Activated T-helper 1 cell treated with anti-CD3 and anti-CD28 coated beads, Interleukin-2, amount 50 U/mL, for 16 hours (primary cell): ENCODE measurements around the gene SH3PXD2A.
A peak's percentile ranks its signal among the peaks of the same experiment; 100 is the strongest.
"Not testable (repeated sequence)": the region's sequence is repeated elsewhere in the genome, so short reads cannot be mapped to it uniquely, and the experiment has no call there.

ENCODE experiments used
- DNase-seq, 2 donors: peaks; one replicate each; pipeline ENCODE4 v3.0.0-alpha.2; 2020; ENCODE audit warnings: low read depth in 1 of 2, low spot score in 1 of 2

Gene SH3PXD2A

GRCh38 chr10:103813312-103813711 lies 42.1 kb downstream of the SH3PXD2A start:
- not testable (repeated sequence) for DNase-seq

GRCh38 chr10:103812432-103812831 lies 42.9 kb downstream of the SH3PXD2A start:
- DNase-seq: no peak

DNA sequence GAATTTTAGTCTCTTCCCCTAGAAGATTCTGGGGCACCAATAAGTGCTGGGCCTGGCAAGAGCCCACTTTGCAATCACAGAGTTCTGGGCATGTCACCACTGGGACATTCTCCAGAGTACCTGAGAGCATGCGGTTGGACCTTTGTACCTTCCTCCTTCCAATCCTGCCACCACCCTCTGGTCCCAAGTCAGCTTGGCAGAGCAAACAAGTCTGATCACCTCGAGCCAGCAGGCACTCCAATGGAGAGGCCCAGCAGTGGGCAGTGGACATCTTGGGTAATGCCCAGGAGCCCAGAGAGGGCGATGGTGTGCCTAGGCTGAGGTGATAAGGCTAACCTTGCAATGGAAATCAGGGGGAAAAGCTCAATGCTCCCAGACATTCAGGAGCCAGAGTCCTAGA lies 43.4 kb downstream of the SH3PXD2A start:
- DNase-seq: no peak

GRCh38 chr10:103811463-103811862 lies 43.9 kb downstream of the SH3PXD2A start:
- DNase-seq: no peak

- DNase-seq: no peak
Observed at GRCh38 chr10:103808780-103809179, 46.6 kb downstream of the SH3PXD2A start.

DNA sequence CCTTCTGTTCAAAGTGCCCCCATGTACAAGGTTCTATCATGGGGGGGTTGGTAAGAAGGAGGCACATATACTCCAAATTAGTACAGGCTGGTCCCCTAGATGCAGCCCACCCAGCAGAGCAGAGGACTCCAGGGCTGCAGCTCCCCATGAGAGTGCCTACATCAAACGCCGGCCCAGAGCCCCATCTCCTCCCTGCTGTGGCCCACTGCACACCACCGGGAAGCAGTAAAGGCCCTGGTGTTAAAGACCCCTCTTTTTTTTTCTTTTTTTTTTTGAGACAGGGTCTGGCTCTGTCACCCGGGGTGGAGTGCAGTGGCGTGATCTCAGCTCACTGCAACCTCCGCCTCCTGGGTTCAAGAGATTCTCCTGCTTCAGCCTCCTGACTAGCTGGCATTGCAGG lies 47.4 kb downstream of the SH3PXD2A start:
- no peak for DNase-seq

GRCh38 chr10:103806395-103807187 lies 48.8 kb downstream of the SH3PXD2A start:
- DNase-seq: no peak

- DNase-seq: no peak
Observed at GRCh38 chr10:103805781-103806180, 49.6 kb downstream of the SH3PXD2A start.

GRCh38 chr10:103804871-103805270 lies 50.5 kb downstream of the SH3PXD2A start:
- no peak for DNase-seq

DNA sequence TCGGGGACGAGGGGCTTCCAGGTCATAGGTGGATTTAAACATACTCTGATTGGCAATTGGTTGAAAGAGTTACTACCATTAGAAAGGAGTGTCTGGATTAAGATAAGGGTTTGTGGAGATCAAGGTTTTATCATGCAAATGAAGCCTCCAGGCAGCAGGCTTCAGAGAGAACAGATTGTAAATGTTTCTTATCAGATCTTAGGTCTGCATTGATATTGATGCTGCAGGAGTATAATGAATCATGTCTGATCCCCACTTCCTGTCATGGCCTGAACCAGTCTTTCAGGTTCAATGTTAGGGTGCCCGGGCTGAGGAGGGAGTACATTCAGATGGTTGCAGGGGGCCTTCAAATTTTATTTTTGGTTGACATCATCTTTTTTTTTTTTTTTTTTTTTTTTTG lies 51.4 kb downstream of the SH3PXD2A start:
- DNase-seq: no peak

DNA sequence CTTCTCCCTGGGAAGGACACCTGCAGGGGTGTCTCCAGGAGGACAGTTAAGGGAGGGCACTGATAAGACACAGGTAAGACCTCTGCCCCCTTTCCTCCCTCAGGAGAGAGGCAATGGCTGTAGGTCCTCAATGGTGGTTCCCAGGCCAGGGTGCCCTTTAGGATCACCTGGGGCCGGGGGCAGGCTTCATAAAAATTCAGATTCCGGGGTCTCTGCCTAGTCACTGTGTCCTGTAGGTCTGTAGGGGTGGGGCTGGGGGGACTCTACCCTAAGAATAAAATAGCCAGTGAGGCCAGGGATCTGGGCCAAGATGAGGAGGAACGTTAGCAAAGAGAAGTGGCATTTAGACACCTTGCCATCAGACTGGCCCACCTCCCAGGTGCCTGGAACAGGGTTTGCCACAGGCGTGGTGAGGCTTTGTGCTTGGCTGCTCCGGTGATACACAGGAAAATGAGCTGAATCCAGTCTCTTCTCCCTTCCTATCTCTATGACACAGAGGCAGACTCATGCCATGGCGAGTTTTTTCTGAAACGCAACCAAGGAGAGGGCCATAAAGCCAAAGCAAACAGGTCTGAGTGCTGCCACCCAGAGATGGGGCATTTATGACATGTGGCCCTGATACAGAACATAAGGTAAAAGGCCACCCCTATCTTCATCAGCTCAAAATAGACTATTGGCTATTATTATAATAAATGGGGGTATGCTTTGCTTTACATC lies 52.6 kb downstream of the SH3PXD2A start:
- no peak for DNase-seq

DNA sequence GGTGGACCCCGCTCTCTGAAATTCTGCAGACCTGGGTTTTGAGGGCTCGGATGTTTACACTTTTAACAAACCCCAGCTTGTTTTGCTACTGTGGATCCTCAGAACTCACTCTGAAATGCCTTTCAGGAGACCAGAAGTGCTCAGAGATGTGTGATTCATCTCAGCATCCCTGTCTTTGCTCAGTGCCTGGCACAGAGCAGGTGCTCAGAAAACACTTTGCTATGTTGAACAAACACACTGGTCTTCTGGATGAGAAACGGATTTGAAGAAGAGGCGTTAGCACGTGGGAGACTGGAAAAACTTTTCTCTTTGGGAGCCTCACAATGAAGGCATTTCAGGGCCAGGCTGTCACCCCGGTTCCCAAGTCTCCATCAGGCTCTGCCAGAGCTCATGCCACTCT lies 53.3 kb downstream of the SH3PXD2A start:
- DNase-seq: no peak

DNA sequence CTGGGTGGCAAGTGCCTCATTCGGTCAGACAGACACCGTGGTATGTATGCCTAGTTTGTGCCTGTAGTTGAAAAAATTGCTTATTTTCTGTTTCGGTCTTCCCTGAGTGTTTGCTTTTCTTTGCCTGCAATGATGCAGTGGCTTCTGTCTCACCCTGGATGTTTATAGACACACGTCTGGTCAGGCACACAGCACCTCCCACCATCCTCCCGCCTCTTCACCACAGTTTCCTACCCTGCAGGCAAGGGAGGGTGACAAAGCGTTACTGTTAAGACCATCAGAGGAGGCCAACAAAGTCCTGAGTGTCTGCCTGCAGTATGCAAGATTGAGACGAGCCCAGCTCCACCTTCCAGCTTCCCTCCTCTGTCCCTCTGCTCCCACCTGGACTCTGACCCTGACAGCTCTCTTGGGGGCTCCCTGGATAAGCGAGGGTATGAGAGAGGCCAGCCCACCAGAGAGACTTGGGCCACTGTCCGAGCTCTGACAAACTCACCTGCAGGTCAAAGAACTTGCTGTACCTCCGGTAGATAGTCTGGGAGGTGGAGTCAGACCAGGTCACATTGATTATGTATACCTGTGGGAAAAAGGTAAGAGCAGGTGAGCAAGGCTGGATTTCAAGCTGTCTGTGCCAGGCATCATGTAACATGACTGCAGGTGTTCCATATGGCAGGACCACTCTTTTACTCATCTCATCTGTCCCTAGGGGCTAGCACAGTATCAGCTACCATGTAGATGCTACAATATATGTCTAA lies 54.4 kb downstream of the SH3PXD2A start:
- DNase-seq: peak in 1 of 2 donors; percentile 10

GRCh38 chr10:103800089-103800488 lies 55.3 kb downstream of the SH3PXD2A start:
- DNase-seq: no peak

- no peak for DNase-seq
Observed at GRCh38 chr10:103799341-103799740, 56.0 kb downstream of the SH3PXD2A start.

- DNase-seq: no peak
Observed at GRCh38 chr10:103798511-103798910, 56.9 kb downstream of the SH3PXD2A start.

DNA sequence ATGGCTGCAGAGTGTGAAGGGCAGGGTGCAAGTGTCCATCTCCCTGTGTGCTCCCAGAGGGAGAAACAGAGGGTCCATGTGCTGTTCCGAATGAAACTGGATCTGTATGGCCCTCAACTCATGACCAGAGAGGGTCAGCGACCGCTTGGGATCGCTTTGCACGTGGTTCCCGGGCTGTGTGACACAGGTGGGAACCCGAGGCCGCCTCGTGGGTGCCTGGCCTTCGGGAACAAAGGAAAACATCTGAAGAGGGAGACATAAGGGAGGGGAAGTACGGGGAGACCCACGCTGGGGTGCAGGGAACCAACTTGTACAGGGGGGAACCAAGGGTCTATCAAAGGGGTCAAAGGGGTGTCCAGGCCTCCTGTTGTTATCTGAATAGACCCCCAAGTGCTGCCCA lies 57.5 kb downstream of the SH3PXD2A start:
- no peak for DNase-seq

- no peak for DNase-seq
Observed at GRCh38 chr10:103795634-103796270, 59.6 kb downstream of the SH3PXD2A start.

- no peak for DNase-seq
Observed at GRCh38 chr10:103794996-103795395, 60.4 kb downstream of the SH3PXD2A start.

GRCh38 chr10:103793920-103794883 lies 61.2 kb downstream of the SH3PXD2A start:
- DNase-seq: no peak
